Measurements from ENCODE around the gene NUAK2.

GRCh38 chr1:205270271-205270670 is 51.3 kb downstream of the NUAK2 start:
- TF ChIP-seq SNAI2 (CRISPR knock-in tag; IDR thresholded peaks at IDR 0.05), result no peak
- no peak for TF ChIP-seq ZFP3 (CRISPR knock-in tag; IDR thresholded peaks at IDR 0.05)
- TF ChIP-seq PATZ1 (CRISPR knock-in tag; IDR thresholded peaks at IDR 0.05; ENCODE audit: borderline replicate concordance), result no peak
- no peak for TF ChIP-seq ZNF70 (CRISPR knock-in tag; IDR thresholded peaks at IDR 0.05)

Data from SK-N-SH treated with all-trans-retinoic acid at 6 μM for 48 hours (cell line).